ENCODE measurements around the gene HMG20B. TPM values are rescaled to one million over a fixed set of nuclear protein-coding genes. Genes with fewer than 3 reads are reported as not detected.

Gene HMG20B
- total RNA-seq, 1 experiment from 2014 or later = 131 TPM

GRCh38 chr19:3613818-3614661 is 41.3 kb downstream of the HMG20B start:
- in situ Hi-C loops (cut with HindIII; ENCODE audit: low sequenced_read_pairs) = no loop called here

GRCh38 chr19:3614858-3615505 is 42.2 kb downstream of the HMG20B start:
- in situ Hi-C loops (cut with HindIII; ENCODE audit: low sequenced_read_pairs) = no loop called here
- no peak for DNase-seq (ENCODE audit: low spot score)

More at GRCh38 chr19:3613818-3614661, 41.3 kb downstream of the HMG20B start:
- DNase-seq (ENCODE audit: low spot score) = no peak

GRCh38 chr19:3615524-3616135 is 42.9 kb downstream of the HMG20B start:
- DNase-seq (ENCODE audit: low spot score) = no peak
- in situ Hi-C loops (cut with HindIII; ENCODE audit: low sequenced_read_pairs) = no loop called here

GRCh38 chr19:3617463-3617862 is 44.7 kb downstream of the HMG20B start:
- no peak for DNase-seq (ENCODE audit: low spot score)
- in situ Hi-C loops (cut with HindIII; ENCODE audit: low sequenced_read_pairs) = no loop called here

GRCh38 chr19:3618144-3618810 is 45.5 kb downstream of the HMG20B start:
- DNase-seq (ENCODE audit: low spot score) = no peak
- in situ Hi-C loops (cut with HindIII; ENCODE audit: low sequenced_read_pairs) = no loop called here

GRCh38 chr19:3618811-3619630 is 46.3 kb downstream of the HMG20B start:
- in situ Hi-C loops (cut with HindIII; ENCODE audit: low sequenced_read_pairs) = no loop called here
- no peak for DNase-seq (ENCODE audit: low spot score)

GRCh38 chr19:3619631-3620012 is 46.9 kb downstream of the HMG20B start:
- in situ Hi-C loops (cut with HindIII; ENCODE audit: low sequenced_read_pairs) = loop anchor here (5.0 kb wide), 1 partner anchor 42 kb away; no protein-coding TSS in a partner anchor
- DNase-seq (ENCODE audit: low spot score) = no peak

- in situ Hi-C loops (cut with HindIII; ENCODE audit: low sequenced_read_pairs) = loop anchor here (5.0 kb wide), 1 partner anchor 43 kb away; no protein-coding TSS in a partner anchor
- DNase-seq (ENCODE audit: low spot score) = no peak
Observed at GRCh38 chr19:3620145-3620816, 47.5 kb downstream of the HMG20B start.

- in situ Hi-C loops (cut with HindIII; ENCODE audit: low sequenced_read_pairs) = loop anchor here (5.0 kb wide), 1 partner anchor 44 kb away; no protein-coding TSS in a partner anchor
- DNase-seq (ENCODE audit: low spot score) = no peak
Observed at GRCh38 chr19:3620817-3621547, 48.2 kb downstream of the HMG20B start.

GRCh38 chr19:3621689-3622088 is 48.9 kb downstream of the HMG20B start:
- no peak for DNase-seq (ENCODE audit: low spot score)
- in situ Hi-C loops (cut with HindIII; ENCODE audit: low sequenced_read_pairs) = loop anchor here (5.0 kb wide), 1 partner anchor 44 kb away; no protein-coding TSS in a partner anchor

- in situ Hi-C loops (cut with HindIII; ENCODE audit: low sequenced_read_pairs) = loop anchor here (5.0 kb wide), 1 partner anchor 45 kb away; no protein-coding TSS in a partner anchor
Observed at GRCh38 chr19:3622224-3622623, 49.5 kb downstream of the HMG20B start.

GRCh38 chr19:3623716-3624115 is 51.0 kb downstream of the HMG20B start:
- in situ Hi-C loops (cut with HindIII; ENCODE audit: low sequenced_read_pairs) = loop anchor here (5.0 kb wide), 1 partner anchor 46 kb away; no protein-coding TSS in a partner anchor
- DNase-seq (ENCODE audit: low spot score) = no peak

More at GRCh38 chr19:3622224-3622623, 49.5 kb downstream of the HMG20B start:
- no peak for DNase-seq (ENCODE audit: low spot score)

- no peak for DNase-seq (ENCODE audit: low spot score)
- in situ Hi-C loops (cut with HindIII; ENCODE audit: low sequenced_read_pairs) = no loop called here
Observed at GRCh38 chr19:3625996-3626472, 53.3 kb downstream of the HMG20B start.

- peak; percentile 98 for DNase-seq (ENCODE audit: low spot score)
- in situ Hi-C loops (cut with HindIII; ENCODE audit: low sequenced_read_pairs) = no loop called here
Observed at GRCh38 chr19:3626473-3627350, 54.0 kb downstream of the HMG20B start, which contains the start of gene CACTIN. TSS of gene CACTIN (minus strand) at chr19:3626790. CDS start at chr19:3626762, 28 bp downstream.

- in situ Hi-C loops (cut with HindIII; ENCODE audit: low sequenced_read_pairs) = no loop called here
- no peak for DNase-seq (ENCODE audit: low spot score)
Observed at GRCh38 chr19:3627351-3627723, 54.6 kb downstream of the HMG20B start.

Data from G401 (cell line).